Measurements from ENCODE around the gene CERKL.

Gene CERKL

GRCh38 chr2:181667234-181667633 lies 10.3 kb upstream of the CERKL start:
- no peak for TF ChIP-seq CTCF (IDR thresholded peaks at IDR 0.05; ENCODE audit: control extremely low read depth, extremely low read depth, low read depth, missing control alignments)
- DNase-seq (ENCODE audit: extremely low spot score): no peak
- ChIA-PET CTCF (interaction anchor here (1.3 to 1.4 kb wide), 2 partner anchors 21 to 48 kb away, joined by 3 read pairs; no protein-coding TSS in a partner anchor), POLR2A (no interaction called here)

- no peak for DNase-seq (ENCODE audit: extremely low spot score)
- ChIA-PET POLR2A (no interaction called here), CTCF (no interaction called here)
- no peak for TF ChIP-seq CTCF (IDR thresholded peaks at IDR 0.05; ENCODE audit: control extremely low read depth, extremely low read depth, low read depth, missing control alignments)
These were observed 5.4 kb upstream of the CERKL start for GRCh38 chr2:181662287-181662686.

GRCh38 chr2:181660181-181660580 lies 3.3 kb upstream of the CERKL start:
- DNase-seq (ENCODE audit: extremely low spot score): no peak
- no peak for TF ChIP-seq CTCF (IDR thresholded peaks at IDR 0.05; ENCODE audit: control extremely low read depth, extremely low read depth, low read depth, missing control alignments)
- POLR2A ChIA-PET: no interaction called here
- CTCF ChIA-PET: no interaction called here

- no peak for DNase-seq (ENCODE audit: extremely low spot score)
- CTCF ChIA-PET: interaction anchor here (1.0 to 1.6 kb wide), 8 partner anchors 12 to 1054 kb away, joined by 3 to 8 read pairs (median 4); no protein-coding TSS in a partner anchor
- no peak for TF ChIP-seq CTCF (IDR thresholded peaks at IDR 0.05; ENCODE audit: control extremely low read depth, extremely low read depth, low read depth, missing control alignments)
- POLR2A ChIA-PET: no interaction called here
These were observed 1.5 kb upstream of the CERKL start for GRCh38 chr2:181658444-181658843.

- POLR2A ChIA-PET: no interaction called here
- no peak for DNase-seq (ENCODE audit: extremely low spot score)
- TF ChIP-seq CTCF (IDR thresholded peaks at IDR 0.05; ENCODE audit: control extremely low read depth, extremely low read depth, low read depth, missing control alignments): no peak
- CTCF ChIA-PET: interaction anchor here (1.0 to 1.5 kb wide), 4 partner anchors 13 to 575 kb away, joined by 3 to 8 read pairs (median 3); no protein-coding TSS in a partner anchor
These were observed 474 bp upstream of the CERKL start for GRCh38 chr2:181657379-181657778.

- CTCF ChIA-PET: interaction anchor here (0.9 to 1.8 kb wide), 3 partner anchors 9 to 60 kb away, joined by 5 to 6 read pairs (median 5); no protein-coding TSS in a partner anchor
- POLR2A ChIA-PET: no interaction called here
These were observed 1.4 kb downstream of the CERKL start for GRCh38 chr2:181655519-181655918.

More at GRCh38 chr2:181655519-181655918, 1.4 kb downstream of the CERKL start:
- no peak for DNase-seq (ENCODE audit: extremely low spot score)
- TF ChIP-seq CTCF (IDR thresholded peaks at IDR 0.05; ENCODE audit: control extremely low read depth, extremely low read depth, low read depth, missing control alignments): no peak

Data from GM10248 (cell line).